Panc1 (cell line): ENCODE data around the gene MPP7.

ENCODE experiments used
- POLR2AphosphoS5 ChIP-seq: IDR thresholded peaks from 2 replicates; pipeline ENCODE4 v1.6.1; 2012; ENCODE audit warnings: mild to moderate bottlenecking, low read depth, low read length, moderate library complexity
- TF ChIP-seq, protein P1 (sequence below): fragments of 450-650 bp; IDR thresholded peaks from 2 replicates; pipeline ENCODE4 v1.5.1; 2017; ENCODE audit warnings: mild to moderate bottlenecking
- TF ChIP-seq, protein P2 (sequence below), 2 experiments: IDR thresholded peaks; 2 replicates each; pipeline ENCODE4 v1.6.1; 2011 to 2012; ENCODE audit warnings: low read depth in 2 of 2, control low read depth in 1 of 2, low read length in 1 of 2, mild to moderate bottlenecking in 1 of 2, moderate library complexity in 1 of 2; ENCODE audit not compliant: insufficient read depth in 1 of 2

DNA sequence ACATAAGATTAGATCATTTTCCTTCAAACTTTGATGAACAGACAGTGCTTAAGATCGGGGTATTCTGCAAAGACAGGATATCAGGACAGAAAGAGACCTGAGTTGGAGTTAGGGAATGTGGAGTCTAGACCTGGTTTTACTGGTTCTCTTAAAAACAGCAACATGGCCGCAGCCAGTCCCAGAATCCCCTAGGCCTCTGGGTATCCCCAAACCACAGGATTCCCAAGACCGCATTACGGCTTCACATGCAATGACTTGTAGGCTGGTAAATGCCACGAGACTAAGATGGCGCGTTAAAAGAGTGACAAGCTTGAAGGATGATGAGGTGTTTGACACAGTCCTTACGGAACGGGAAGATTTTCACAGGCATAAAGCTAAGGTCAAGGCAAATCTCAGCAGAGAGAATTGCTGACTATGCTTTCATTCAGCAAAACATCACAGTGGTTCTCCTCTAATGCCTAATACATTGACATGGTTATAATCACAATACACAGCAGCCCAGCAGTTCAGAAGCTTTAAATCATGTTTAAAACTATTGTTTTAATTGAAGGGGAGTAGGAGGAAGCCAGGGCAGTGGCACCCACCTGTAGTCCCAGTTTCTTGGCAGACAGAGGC lies 32.9 kb downstream of the MPP7 start:
- TF ChIP-seq, protein P1, sequence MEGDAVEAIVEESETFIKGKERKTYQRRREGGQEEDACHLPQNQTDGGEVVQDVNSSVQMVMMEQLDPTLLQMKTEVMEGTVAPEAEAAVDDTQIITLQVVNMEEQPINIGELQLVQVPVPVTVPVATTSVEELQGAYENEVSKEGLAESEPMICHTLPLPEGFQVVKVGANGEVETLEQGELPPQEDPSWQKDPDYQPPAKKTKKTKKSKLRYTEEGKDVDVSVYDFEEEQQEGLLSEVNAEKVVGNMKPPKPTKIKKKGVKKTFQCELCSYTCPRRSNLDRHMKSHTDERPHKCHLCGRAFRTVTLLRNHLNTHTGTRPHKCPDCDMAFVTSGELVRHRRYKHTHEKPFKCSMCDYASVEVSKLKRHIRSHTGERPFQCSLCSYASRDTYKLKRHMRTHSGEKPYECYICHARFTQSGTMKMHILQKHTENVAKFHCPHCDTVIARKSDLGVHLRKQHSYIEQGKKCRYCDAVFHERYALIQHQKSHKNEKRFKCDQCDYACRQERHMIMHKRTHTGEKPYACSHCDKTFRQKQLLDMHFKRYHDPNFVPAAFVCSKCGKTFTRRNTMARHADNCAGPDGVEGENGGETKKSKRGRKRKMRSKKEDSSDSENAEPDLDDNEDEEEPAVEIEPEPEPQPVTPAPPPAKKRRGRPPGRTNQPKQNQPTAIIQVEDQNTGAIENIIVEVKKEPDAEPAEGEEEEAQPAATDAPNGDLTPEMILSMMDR, result no peak
- TF ChIP-seq, protein P2, sequence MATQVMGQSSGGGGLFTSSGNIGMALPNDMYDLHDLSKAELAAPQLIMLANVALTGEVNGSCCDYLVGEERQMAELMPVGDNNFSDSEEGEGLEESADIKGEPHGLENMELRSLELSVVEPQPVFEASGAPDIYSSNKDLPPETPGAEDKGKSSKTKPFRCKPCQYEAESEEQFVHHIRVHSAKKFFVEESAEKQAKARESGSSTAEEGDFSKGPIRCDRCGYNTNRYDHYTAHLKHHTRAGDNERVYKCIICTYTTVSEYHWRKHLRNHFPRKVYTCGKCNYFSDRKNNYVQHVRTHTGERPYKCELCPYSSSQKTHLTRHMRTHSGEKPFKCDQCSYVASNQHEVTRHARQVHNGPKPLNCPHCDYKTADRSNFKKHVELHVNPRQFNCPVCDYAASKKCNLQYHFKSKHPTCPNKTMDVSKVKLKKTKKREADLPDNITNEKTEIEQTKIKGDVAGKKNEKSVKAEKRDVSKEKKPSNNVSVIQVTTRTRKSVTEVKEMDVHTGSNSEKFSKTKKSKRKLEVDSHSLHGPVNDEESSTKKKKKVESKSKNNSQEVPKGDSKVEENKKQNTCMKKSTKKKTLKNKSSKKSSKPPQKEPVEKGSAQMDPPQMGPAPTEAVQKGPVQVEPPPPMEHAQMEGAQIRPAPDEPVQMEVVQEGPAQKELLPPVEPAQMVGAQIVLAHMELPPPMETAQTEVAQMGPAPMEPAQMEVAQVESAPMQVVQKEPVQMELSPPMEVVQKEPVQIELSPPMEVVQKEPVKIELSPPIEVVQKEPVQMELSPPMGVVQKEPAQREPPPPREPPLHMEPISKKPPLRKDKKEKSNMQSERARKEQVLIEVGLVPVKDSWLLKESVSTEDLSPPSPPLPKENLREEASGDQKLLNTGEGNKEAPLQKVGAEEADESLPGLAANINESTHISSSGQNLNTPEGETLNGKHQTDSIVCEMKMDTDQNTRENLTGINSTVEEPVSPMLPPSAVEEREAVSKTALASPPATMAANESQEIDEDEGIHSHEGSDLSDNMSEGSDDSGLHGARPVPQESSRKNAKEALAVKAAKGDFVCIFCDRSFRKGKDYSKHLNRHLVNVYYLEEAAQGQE (IDR thresholded peaks at IDR 0.05; ENCODE audit: insufficient read depth in 1 of 2, low read depth in 2 of 2, low read length in 1 of 2), result no peak
- TF ChIP-seq POLR2AphosphoS5, result no peak
